SK-N-SH (cell line): ENCODE results near the gene HNRNPM. TPM values are rescaled to one million over a fixed set of nuclear protein-coding genes. Genes with fewer than 3 reads are reported as not detected.

Experiments
- CTCF ChIA-PET: fragments of 300-600, 350-600 bp; formaldehyde crosslinking; extraction: SDS; loops from one replicate; lab custom pipeline; 2021; lab: Yijun Ruan, JAX
- POLR2A ChIA-PET: fragments of 350-600 bp; sonication (Branson Sonifier 250); formaldehyde crosslinking; extraction: SDS; loops from one replicate; lab custom pipeline; 2020; ENCODE audit warnings: antibody characterized with exemption, inconsistent platforms; lab: Yijun Ruan, JAX
- DNase-seq: peaks from one replicate; pipeline ENCODE4 v3.0.0; 2012
- H2AFZ ChIP-seq: fragments of 200-600 bp; sonication (generic); 2 replicates; pipeline ENCODE4 v1.8.1; 2016; ENCODE audit warnings: antibody characterized with exemption, mild to moderate bottlenecking, low read depth
- H3F3A ChIP-seq: fragments of 200-600 bp; sonication (generic); replicated peaks from 2 replicates; pipeline ENCODE3; 2016; ENCODE audit warnings: antibody characterized with exemption, mild to moderate bottlenecking; ENCODE audit not compliant: insufficient read depth
- H3K27ac ChIP-seq, 2 experiments: fragments of 200-500 bp in 1 of 2; fragments of 200-600 bp in 1 of 2; sonication (Bioruptor generic) in 1 of 2; sonication (generic), shearing (Covaris generic) in 1 of 2; 2 replicates each; pipeline versions ENCODE4 v1.5.1 to v1.6.1; 2014 to 2016; ENCODE audit warnings: low read depth in 2 of 2, inconsistent platforms in 1 of 2, low read length in 1 of 2, mild to moderate bottlenecking in 1 of 2, mixed read lengths in 1 of 2
- H3K27me3 ChIP-seq: fragments of 200-600 bp; sonication (generic), shearing (Covaris generic); 2 replicates; pipeline ENCODE4 v1.6.1; 2016; ENCODE audit warnings: mixed run types; ENCODE audit not compliant: insufficient read depth
- H3K36me3 ChIP-seq, 2 experiments: fragments of 200-500 bp in 1 of 2; fragments of 200-600 bp in 1 of 2; sonication (Bioruptor generic) in 1 of 2; sonication (generic) in 1 of 2; replicated peaks in 1 of 2; 2 replicates each; pipeline versions ENCODE3 to v1.5.1; 2014 to 2016; ENCODE audit warnings: low read length in 1 of 2, mild to moderate bottlenecking in 1 of 2; ENCODE audit not compliant: insufficient read depth in 2 of 2, control insufficient read depth in 1 of 2
- H3K4me1 ChIP-seq, 2 experiments: fragments of 200-500 bp in 1 of 2; fragments of 200-600 bp in 1 of 2; sonication (Bioruptor generic) in 1 of 2; sonication (generic), shearing (Covaris generic) in 1 of 2; 2 replicates each; pipeline versions ENCODE4 v1.5.1 to v1.6.1; 2014 to 2016; ENCODE audit warnings: low read depth in 1 of 2, low read length in 1 of 2, mixed run types in 1 of 2; ENCODE audit not compliant: insufficient read depth in 2 of 2, control insufficient read depth in 1 of 2
- H3K4me2 ChIP-seq: fragments of 200-600 bp; sonication (generic), shearing (Covaris generic); 2 replicates; pipeline ENCODE4 v1.6.1; 2017; ENCODE audit warnings: mixed run types
- H3K4me3 ChIP-seq, 2 experiments: fragments of 200-500 bp in 1 of 2; fragments of 200-600 bp in 1 of 2; sonication (Bioruptor generic) in 1 of 2; sonication (generic), shearing (Covaris generic) in 1 of 2; 2 replicates each; pipeline versions ENCODE4 v1.5.1 to v1.8.1; 2014 to 2016; ENCODE audit warnings: low read depth in 2 of 2, inconsistent platforms in 1 of 2, low read length in 1 of 2, mild to moderate bottlenecking in 1 of 2, mixed read lengths in 1 of 2, moderate library complexity in 1 of 2
- H3K79me2 ChIP-seq: fragments of 200-600 bp; sonication (generic); 2 replicates; pipeline ENCODE4 v1.8.1; 2017; ENCODE audit warnings: mild to moderate bottlenecking; ENCODE audit not compliant: insufficient read depth
- H3K9ac ChIP-seq: fragments of 200-600 bp; sonication (generic); 2 replicates; pipeline ENCODE4 v1.6.1; 2017; ENCODE audit warnings: mixed run types
- H3K9me2 ChIP-seq: fragments of 200-600 bp; sonication (generic); 2 replicates; pipeline ENCODE4 v1.6.1; 2017; ENCODE audit warnings: mixed run types
- H3K9me3 ChIP-seq: fragments of 200-600 bp; sonication (generic); 2 replicates; pipeline ENCODE4 v1.6.1; 2017; ENCODE audit warnings: mixed run types, mild to moderate bottlenecking, moderate library complexity
- H4K20me1 ChIP-seq: fragments of 200-600 bp; sonication (generic); 2 replicates; pipeline ENCODE4 v1.6.1; 2017; ENCODE audit warnings: mild to moderate bottlenecking, mixed run types; ENCODE audit not compliant: insufficient read depth
- CHD2 ChIP-seq: fragments of 150-350 bp; IDR thresholded peaks from 2 replicates; pipeline ENCODE4 v1.6.1; 2018; ENCODE audit warnings: low read length; ENCODE audit not compliant: partially characterized antibody
- ELF1 ChIP-seq: IDR thresholded peaks from 2 replicates; pipeline ENCODE4 v1.4.0; 2012
- EP300 ChIP-seq, 2 experiments: IDR thresholded peaks; 2 replicates each; pipeline versions ENCODE4 v1.4.0 to v1.6.1; 2012; ENCODE audit warnings: borderline replicate concordance in 1 of 2, low read depth in 1 of 2, low read length in 1 of 2
- EZH2phosphoT487 ChIP-seq: fragments of 200-600 bp; sonication (generic); IDR thresholded peaks from 2 replicates; pipeline ENCODE4 v1.6.1; 2017; ENCODE audit warnings: low read depth, mixed run types, mild to moderate bottlenecking, antibody characterized with exemption, moderate library complexity, borderline replicate concordance
- FOSL2 ChIP-seq: IDR thresholded peaks from 2 replicates; pipeline ENCODE4 v1.4.0; 2012; ENCODE audit warnings: low read depth, mild to moderate bottlenecking, moderate library complexity, borderline replicate concordance
- FOXJ3 ChIP-seq: sonication (generic); formaldehyde crosslinking; IDR thresholded peaks from 2 replicates; pipeline ENCODE4 v1.5.1; 2020; ENCODE audit warnings: mild to moderate bottlenecking, missing genetic modification reagents
- FOXM1 ChIP-seq: IDR thresholded peaks from 2 replicates; pipeline ENCODE4 v1.4.0; 2012; ENCODE audit warnings: low read depth, mild to moderate bottlenecking
- MEF2A ChIP-seq: IDR thresholded peaks from 2 replicates; pipeline ENCODE4 v1.4.0; 2012; ENCODE audit warnings: low read depth, borderline replicate concordance
- POLR2AphosphoS5 ChIP-seq: IDR thresholded peaks from 2 replicates; pipeline ENCODE4 v1.6.1; 2012; ENCODE audit warnings: low read depth, low read length
- RAD21 ChIP-seq: IDR thresholded peaks from 2 replicates; pipeline ENCODE4 v1.6.1; 2012; ENCODE audit warnings: mild to moderate bottlenecking, low read length
- RFX5 ChIP-seq: IDR thresholded peaks from 2 replicates; pipeline ENCODE4 v1.6.1; 2012; ENCODE audit warnings: mild to moderate bottlenecking, improper control_type of control experiment, low read length
- RXRA ChIP-seq: IDR thresholded peaks from 2 replicates; pipeline ENCODE4 v1.4.0; 2012; ENCODE audit warnings: low read depth, mild to moderate bottlenecking, borderline replicate concordance
- SIN3A ChIP-seq: IDR thresholded peaks from 2 replicates; pipeline ENCODE4 v1.6.1; 2012; ENCODE audit warnings: low read depth, mild to moderate bottlenecking, low read length, moderate library complexity, borderline replicate concordance
- TEAD4 ChIP-seq: IDR thresholded peaks from 2 replicates; pipeline ENCODE4 v1.4.0; 2012; ENCODE audit warnings: mild to moderate bottlenecking, borderline replicate concordance; ENCODE audit not compliant: insufficient read depth
- WGBS: methylation state at CpG from one replicate; pipeline ENCODE4 v1.1.6; 2017; ENCODE audit warnings: low lambda C conversion rate; 5-methylcytosine and 5-hydroxymethylcytosine counted together
- polyA plus RNA-seq, 3 experiments: library from polyadenylated mRNA; depleted of rRNA; stranded (reverse); fragments of >200 nt; gene quantifications; 2 replicates each; pipeline ENCODE4 v1.2.3, GENCODE V29; 2012
- TF ChIP-seq, protein P1 (sequence below): fragments of 200-600 bp; sonication (generic); IDR thresholded peaks from 2 replicates; pipeline ENCODE4 v1.6.1; 2017; ENCODE audit warnings: antibody characterized with exemption, mild to moderate bottlenecking, moderate library complexity
- TF ChIP-seq, protein P2 (sequence below): fragments of 150-350 bp; IDR thresholded peaks from 2 replicates; pipeline ENCODE4 v1.6.1; 2016; ENCODE audit warnings: mild to moderate bottlenecking, low read depth, low read length
- TF ChIP-seq, protein P3 (sequence below): IDR thresholded peaks from 2 replicates; pipeline ENCODE4; 2012
- TF ChIP-seq, protein P4 (sequence below): IDR thresholded peaks from 2 replicates; pipeline ENCODE4 v1.4.0; 2012; ENCODE audit warnings: low read depth

The HNRNPM gene
- polyA plus RNA-seq, 1 of the 3 experiments (the other 2 are of a cell fraction): 205 TPM

DNA sequence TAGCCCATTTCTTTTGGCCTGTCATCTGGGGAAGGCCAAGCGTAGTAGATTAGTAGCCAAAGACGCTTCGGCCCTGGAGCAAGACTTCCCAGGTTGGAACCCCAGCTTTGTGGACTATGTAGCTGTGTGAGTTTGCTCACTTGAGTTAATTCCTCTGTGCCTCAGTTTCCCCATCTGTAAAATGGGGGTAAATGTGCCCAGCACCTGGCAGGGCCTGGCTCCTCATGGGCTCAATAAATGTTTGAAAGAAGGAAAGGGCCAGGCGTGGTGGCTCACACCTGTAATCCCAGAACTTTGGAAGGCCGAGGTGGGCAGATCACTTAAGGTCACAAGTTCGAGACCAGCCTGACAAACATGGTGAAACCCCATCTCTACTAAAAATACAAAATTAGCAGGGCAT lies 14.9 kb upstream of the HNRNPM start:
- no peak for TF ChIP-seq ELF1
- TF ChIP-seq RXRA: no peak
- TF ChIP-seq EZH2phosphoT487: no peak
- TF ChIP-seq TEAD4: no peak
- no peak for TF ChIP-seq EP300 (IDR thresholded peaks at IDR 0.05; ENCODE audit: borderline replicate concordance in 1 of 2, low read depth in 1 of 2, low read length in 1 of 2)
- no peak for TF ChIP-seq CHD2
- no peak for TF ChIP-seq RFX5
- TF ChIP-seq, protein P1, sequence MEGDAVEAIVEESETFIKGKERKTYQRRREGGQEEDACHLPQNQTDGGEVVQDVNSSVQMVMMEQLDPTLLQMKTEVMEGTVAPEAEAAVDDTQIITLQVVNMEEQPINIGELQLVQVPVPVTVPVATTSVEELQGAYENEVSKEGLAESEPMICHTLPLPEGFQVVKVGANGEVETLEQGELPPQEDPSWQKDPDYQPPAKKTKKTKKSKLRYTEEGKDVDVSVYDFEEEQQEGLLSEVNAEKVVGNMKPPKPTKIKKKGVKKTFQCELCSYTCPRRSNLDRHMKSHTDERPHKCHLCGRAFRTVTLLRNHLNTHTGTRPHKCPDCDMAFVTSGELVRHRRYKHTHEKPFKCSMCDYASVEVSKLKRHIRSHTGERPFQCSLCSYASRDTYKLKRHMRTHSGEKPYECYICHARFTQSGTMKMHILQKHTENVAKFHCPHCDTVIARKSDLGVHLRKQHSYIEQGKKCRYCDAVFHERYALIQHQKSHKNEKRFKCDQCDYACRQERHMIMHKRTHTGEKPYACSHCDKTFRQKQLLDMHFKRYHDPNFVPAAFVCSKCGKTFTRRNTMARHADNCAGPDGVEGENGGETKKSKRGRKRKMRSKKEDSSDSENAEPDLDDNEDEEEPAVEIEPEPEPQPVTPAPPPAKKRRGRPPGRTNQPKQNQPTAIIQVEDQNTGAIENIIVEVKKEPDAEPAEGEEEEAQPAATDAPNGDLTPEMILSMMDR: no peak
- TF ChIP-seq FOXM1: no peak
- no peak for TF ChIP-seq POLR2AphosphoS5
- TF ChIP-seq, protein P2, sequence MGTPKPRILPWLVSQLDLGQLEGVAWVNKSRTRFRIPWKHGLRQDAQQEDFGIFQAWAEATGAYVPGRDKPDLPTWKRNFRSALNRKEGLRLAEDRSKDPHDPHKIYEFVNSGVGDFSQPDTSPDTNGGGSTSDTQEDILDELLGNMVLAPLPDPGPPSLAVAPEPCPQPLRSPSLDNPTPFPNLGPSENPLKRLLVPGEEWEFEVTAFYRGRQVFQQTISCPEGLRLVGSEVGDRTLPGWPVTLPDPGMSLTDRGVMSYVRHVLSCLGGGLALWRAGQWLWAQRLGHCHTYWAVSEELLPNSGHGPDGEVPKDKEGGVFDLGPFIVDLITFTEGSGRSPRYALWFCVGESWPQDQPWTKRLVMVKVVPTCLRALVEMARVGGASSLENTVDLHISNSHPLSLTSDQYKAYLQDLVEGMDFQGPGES: no peak
- no peak for TF ChIP-seq FOSL2
- Histone ChIP-seq H3K9me2 (no peaks in the 10 kb centered on the region), H3K4me2 (no peak overlapping the region), H4K20me1 (no peaks in the 10 kb centered on the region), H3K4me3 (no peak overlapping the region), H3K27ac (no peak overlapping the region), H3K79me2 (no peaks in the 10 kb centered on the region), H3K9me3 (no peaks in the 10 kb centered on the region), H3K9ac (no peak overlapping the region), H2AFZ (no peak overlapping the region), H3K27me3 (no peaks in the 10 kb centered on the region), H3K36me3 (no peaks in the 10 kb centered on the region), H3K4me1 (0 out of 4 replicates have a peak, but pooled peaks cover 0 to 3% of the 10 kb centered on the region in 2 experiments), H3F3A (no peaks in the 10 kb centered on the region)
- 95% methylated on average over 6 of the region's 6 CpGs for WGBS
- CTCF ChIA-PET: interaction anchor here (0.6 to 1.2 kb wide), 3 partner anchors 15 to 149 kb away, joined by 3 read pairs; no protein-coding TSS in a partner anchor
- POLR2A ChIA-PET: no interaction called here
- no peak for DNase-seq

DNA sequence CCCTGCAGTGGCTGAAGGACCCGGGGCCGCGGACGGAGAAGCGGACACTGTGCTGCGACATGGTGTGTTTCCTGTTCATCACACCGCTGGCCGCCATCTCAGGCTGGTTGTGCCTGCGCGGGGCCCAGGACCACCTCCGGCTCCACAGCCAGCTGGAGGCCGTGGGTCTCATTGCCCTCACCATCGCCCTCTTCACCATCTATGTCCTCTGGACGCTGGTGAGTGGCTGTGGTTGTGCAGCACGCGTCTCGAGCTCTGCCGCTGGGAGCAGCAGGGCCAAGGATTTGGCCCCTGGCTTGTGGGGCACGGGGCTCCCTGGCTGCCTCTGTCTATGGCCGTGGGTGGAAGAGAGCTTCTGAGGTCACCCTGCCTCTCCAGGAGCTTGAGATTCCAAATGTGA lies 14.1 kb upstream of the HNRNPM start:
- Histone ChIP-seq H3K27ac (no peak overlapping the region), H3K9me2 (no peaks in the 10 kb centered on the region), H3K36me3 (no peaks in the 10 kb centered on the region), H3K79me2 (no peaks in the 10 kb centered on the region), H3K4me3 (no peak overlapping the region), H3K27me3 (no peaks in the 10 kb centered on the region), H3K4me1 (0 out of 4 replicates have a peak, but pooled peaks cover 0 to 3% of the 10 kb centered on the region in 2 experiments), H2AFZ (no peak overlapping the region), H3K9ac (no peak overlapping the region), H3K9me3 (no peaks in the 10 kb centered on the region), H4K20me1 (no peaks in the 10 kb centered on the region), H3F3A (no peaks in the 10 kb centered on the region), H3K4me2 (no peak overlapping the region)
- DNase-seq: no peak
- WGBS: 84% methylated on average over 12 of the region's 20 CpGs
- ChIA-PET POLR2A (no interaction called here), CTCF (interaction anchor here (1.0 kb wide), 1 partner anchor 148 kb away, joined by 3 read pairs; no protein-coding TSS in a partner anchor)
- TF ChIP-seq POLR2AphosphoS5 (no peak), MEF2A (no peak), CHD2 (no peak), EP300 (IDR thresholded peaks at IDR 0.05; ENCODE audit: borderline replicate concordance in 1 of 2, low read depth in 1 of 2, low read length in 1 of 2) (no peak), RAD21 (no peak), SIN3A (no peak), FOSL2 (no peak), FOXJ3 (CRISPR knock-in tag) (no peak)
- TF ChIP-seq, protein P3, sequence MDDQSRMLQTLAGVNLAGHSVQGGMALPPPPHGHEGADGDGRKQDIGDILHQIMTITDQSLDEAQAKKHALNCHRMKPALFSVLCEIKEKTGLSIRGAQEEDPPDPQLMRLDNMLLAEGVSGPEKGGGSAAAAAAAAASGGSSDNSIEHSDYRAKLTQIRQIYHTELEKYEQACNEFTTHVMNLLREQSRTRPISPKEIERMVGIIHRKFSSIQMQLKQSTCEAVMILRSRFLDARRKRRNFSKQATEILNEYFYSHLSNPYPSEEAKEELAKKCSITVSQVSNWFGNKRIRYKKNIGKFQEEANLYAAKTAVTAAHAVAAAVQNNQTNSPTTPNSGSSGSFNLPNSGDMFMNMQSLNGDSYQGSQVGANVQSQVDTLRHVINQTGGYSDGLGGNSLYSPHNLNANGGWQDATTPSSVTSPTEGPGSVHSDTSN: no peak
- TF ChIP-seq, protein P2: no peak
- TF ChIP-seq, protein P4, sequence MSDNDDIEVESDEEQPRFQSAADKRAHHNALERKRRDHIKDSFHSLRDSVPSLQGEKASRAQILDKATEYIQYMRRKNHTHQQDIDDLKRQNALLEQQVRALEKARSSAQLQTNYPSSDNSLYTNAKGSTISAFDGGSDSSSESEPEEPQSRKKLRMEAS: no peak
